Measurements from ENCODE around the gene UPB1.
"Not testable (repeated sequence)": the region's sequence is repeated elsewhere in the genome, so short reads cannot be mapped to it uniquely, and the experiment has no call there.

The UPB1 gene

DNA sequence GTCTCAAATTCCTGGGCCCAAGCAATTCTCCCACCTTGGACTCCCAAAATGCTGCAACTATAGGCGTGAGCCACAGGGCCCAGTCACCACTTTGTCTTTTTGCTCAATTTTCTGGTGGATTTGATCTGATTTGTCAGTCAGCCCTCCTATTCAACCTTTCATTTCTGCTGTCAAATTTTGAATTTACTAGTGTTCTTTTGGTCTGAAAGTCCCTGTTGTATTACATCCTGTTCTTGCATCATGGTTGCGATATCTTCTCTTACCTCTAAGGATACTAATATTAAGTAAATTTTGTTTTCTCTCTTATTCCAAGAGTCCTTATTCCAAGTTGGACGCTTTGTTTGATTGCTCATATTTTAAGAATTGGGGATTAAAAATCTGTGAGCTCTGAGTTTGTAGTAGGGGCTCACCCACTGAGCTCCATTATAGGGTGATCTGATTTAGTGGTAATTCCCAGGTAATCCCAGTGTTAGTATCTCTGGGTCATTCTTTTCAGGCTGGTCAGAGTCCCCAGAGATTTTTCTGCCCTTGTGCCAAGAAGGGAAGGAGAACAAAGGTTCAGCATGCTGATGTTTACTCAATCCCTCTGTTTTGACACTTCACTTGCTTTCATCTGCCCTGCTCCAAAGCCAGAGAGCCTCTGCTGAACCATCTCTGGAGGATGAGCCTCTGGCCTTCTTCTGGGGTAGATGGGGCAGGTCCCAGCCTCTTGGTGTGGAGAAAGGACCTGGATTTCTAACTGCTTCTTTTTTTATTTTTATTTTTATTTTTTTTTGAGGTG lies 10.0 kb downstream of the UPB1 start:
- DNase-seq = no peak

GRCh38 chr22:24506802-24507438 lies 11.8 kb downstream of the UPB1 start:
- DNase-seq = no peak

DNA sequence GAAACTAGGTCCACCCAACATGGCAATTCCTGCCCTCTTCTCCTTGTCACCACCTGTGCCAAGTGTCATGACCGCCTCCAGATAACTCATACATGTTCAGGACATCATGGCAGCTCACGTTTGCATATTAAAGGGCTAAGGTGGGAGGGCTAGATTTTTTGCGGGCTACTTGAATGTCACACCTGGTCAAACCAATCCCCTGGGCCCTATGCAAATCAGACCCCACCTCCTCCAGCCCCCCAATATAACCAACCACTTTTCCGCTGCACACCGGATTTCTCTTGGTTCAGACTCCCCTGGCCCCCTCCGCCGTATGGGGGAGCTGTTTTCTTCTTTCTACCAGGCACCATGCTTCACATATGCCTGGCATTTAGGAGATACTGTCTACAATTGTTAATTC lies 12.6 kb downstream of the UPB1 start:
- no peak for DNase-seq

- DNase-seq = no peak
These were observed 15.8 kb downstream of the UPB1 start for GRCh38 chr22:24510637-24511625.

- DNase-seq = no peak
These were observed 16.9 kb downstream of the UPB1 start for GRCh38 chr22:24512043-24512442.

GRCh38 chr22:24513378-24514240 lies 18.5 kb downstream of the UPB1 start:
- no peak for DNase-seq

DNA sequence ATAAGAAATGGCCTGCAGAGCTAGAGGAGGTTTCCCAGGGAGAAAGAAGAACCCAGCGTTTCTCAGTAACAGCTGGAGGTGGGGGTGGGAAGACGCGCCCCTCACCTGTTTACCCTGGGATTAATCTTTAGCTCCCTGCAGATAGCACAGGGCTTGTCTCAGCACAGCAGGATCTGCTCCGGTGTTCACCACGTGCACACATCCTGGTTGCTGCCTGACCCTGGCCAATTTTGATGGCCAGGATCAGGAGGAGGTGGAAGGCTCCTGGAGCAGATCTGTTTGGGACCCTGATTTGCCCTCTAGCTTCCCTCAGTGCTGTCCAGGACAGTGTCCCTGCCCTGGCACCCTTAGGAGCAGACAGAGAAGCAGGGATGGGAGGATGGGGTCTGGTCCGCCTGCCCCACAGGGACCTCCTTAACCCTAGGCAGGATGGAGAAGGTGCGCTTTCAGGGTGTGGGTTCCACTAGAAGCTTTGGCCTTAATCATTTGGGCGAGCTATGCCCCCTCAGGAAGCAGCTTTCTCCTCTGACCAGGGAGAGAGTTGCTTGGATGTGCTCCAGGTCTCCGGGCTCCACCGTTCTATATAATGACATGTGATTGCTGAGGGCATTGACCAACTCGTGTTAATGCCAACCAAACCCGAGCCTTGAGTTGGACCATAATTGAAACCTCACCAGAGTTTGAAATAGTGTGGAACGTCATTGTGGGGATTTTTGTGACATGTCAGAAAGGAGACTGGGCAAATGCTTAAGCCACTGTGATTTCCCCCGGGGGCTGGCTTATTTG lies 19.3 kb downstream of the UPB1 start:
- DNase-seq = no peak

- no peak for DNase-seq
These were observed 19.9 kb downstream of the UPB1 start for GRCh38 chr22:24515027-24515338.

DNA sequence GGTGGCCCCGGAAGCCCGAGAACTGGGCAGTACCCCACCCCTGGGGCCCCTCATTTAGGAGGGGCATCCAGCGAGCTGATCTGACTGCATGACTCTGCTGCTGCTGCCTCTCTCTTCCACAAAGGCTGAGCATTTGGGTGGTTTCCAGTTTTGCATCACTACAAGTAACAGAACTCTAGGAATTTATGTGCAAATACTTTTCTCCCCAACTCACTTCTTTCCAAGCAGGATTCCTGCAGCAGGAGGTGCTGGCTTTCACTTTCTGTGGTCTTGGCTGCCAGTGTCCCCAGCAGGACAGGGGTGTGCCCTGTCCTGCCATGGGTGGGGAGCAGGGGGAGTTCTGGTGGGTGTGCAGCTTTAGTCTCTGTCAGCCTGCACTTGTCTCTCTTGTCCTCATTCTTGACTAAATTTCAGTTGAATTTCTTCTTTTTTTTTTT lies 21.2 kb downstream of the UPB1 start:
- no peak for DNase-seq

DNA sequence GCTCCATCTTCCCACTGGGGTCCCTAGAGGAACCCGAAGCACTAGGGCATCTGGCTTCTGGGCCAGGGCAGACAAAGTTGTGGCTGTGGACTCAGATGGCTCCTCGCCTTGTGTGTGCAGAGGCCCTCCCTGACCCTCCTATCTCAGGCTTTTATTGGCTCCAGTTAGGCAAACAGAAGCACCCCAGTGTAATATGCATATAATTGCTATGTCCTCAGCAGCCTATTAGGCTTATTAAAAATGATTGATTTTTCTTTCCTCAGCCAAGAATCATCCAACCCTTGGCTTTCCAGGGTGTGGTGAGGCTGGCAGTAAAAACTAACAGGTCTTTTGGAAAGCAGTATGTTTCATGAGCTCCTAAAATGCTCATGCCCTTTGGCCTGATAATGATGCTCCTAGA lies 22.3 kb downstream of the UPB1 start:
- no peak for DNase-seq

DNA sequence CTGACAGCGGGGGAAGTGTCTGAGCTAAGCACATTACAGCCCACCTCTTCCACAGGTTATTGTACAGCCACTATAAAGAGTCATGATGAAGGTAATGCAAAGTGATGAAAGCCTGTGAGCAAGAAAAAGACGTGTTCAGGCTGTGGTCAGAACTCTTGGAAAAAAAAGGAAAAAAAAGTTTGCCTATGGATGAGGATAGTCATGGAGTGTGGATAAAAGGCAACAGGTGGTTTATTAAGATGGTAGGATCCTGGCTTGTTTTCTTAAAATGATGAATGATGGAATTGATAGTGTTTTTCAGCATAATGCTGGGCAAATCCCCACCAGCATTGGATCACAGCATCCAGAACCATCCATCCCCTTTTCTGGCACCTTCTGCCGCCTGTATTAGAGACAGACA lies 23.1 kb downstream of the UPB1 start:
- DNase-seq = no peak

DNA sequence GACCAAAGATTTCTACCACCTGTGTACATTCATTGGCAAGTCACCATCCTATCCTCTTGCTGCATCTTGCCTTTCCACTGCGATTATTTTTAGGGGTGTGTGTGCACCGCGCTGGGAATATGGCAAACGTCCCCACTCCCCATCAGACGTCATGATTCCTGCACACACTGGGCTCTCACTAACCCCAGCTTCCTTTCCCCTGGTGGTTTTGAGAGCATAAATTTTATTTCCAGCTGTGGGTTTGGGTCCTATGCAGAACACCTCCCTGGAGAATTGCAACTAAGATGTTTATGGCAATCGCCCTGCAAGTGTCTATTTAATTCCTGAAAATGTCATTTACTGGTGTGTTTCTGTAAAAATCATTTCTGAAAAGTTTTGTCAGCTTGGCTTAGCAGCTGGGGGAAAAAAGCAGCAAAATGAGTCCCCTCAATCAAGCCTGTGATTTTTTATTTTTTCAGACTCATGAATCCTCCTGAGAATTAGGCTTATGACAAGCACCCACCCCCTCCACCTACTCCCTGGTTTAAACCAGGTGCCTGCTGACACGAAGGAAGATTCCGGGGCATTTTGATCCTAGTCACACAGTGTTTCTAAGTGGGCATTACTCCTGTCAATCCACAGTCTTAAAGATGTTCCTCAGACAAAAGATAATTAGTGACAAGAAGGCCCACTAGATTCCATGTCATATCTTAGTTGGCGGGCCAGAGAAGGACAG lies 23.8 kb downstream of the UPB1 start:
- DNase-seq = no peak

- no peak for DNase-seq
These were observed 24.4 kb downstream of the UPB1 start for GRCh38 chr22:24519496-24519895.

- DNase-seq = no peak
These were observed 26.7 kb downstream of the UPB1 start for GRCh38 chr22:24521791-24522245.

DNA sequence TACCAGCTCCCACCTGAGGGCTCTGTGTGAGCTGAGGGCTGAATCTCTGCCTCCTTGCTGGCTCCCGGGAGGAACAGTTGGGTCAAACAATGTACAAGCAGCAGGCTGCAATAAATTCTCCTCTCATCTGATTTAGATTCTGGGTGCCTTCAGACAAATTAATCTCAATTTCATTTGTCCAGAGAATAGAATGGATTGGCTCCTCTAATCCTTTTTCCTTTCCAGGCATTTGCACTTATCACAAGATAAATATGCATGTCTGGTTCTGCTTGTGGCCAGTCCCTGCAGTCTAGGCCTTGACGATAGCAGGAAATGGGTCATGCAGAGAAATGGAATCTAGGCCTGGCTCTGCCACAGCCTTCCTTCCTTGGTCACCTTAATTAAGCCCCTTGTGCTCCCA lies 28.7 kb downstream of the UPB1 start:
- no peak for DNase-seq

DNA sequence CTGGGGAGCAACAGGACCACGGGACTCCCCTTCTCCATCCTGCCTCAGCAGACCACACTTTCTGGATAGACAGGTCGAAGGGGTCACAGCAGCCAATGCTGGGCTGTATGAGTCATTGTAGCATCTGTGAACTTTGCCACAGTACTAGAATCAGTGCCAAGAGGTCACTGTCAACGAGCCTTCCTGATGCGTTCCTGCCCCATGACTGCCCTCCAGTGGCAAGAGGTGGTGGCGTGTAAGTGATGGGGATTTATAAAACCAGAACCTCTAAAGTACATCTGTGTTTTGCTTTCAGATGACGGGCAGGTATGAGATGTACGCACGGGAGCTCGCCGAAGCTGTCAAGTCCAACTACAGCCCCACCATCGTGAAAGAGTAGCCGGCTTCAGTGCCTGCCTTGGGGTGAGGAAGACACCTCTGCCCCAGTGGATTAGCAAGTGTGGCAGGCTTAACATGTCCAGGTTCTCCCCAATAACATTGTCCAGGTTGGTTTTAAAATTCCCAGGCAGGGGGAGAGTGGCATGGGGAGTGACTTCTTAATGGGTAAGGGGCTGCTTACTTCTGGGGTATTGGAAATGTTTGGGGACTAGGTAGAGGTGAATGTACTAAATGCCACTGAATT lies 30.4 kb downstream of the UPB1 start:
- no peak for DNase-seq

DNA sequence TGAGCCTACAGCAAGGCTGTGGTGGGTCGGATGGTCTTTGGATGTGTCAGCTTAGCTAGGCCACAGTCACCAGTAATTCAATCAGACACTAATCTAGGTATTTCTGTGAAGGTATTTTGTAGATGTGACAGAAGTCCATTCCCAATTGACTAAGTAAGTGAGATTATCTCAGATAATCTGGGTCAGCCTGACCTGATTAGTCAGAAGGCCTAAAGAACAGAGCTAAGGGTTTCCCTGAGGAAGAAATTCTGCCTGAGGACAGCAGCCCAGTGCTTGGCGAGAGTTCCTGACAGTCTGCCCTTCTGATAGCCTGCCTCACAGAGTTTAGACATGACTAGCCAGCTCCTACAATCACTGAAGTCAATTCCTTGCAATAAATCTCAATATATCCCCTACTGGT lies 31.1 kb downstream of the UPB1 start:
- DNase-seq = no peak

DNA sequence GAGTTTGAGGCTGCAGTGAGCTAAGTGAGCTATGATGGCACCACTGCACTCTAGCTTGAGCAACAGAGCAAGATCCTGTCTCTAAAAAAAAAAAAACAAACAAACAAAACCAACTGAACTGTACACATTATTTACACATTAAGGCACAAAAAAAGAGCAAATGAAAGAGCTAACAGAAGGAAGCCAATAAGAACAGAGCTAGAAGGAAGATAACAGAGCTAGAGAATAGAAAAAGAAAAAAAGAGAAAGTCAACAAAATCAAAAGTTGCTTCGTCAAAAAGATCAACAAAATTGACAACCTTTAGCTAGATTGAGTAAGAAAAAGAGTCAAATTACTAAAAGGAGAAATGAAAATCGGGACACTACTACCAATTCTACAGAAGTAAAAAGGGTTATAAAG lies 34.8 kb downstream of the UPB1 start:
- no peak for DNase-seq

DNA sequence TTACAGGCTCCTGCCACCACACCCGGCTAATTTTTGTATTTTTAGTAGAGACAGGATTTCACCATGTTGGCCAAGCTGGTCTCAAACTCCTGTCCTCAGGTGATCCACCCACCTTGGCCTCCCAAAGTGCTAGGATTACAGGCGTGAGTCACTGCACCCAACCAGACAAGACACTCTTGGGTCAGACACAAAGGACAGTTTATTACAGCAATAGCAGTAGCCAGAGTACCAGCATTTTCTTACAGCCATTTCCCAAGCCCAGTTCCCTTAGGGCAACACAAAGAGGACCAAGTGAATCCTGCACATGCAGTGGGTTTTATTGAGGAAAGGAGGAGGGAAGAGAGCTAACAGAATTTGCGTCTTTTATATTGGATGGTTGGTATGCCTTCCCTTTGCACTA lies 35.8 kb downstream of the UPB1 start:
- DNase-seq = not testable (repeated sequence)

- DNase-seq = no peak
These were observed 36.9 kb downstream of the UPB1 start for GRCh38 chr22:24532075-24532474.

DNA sequence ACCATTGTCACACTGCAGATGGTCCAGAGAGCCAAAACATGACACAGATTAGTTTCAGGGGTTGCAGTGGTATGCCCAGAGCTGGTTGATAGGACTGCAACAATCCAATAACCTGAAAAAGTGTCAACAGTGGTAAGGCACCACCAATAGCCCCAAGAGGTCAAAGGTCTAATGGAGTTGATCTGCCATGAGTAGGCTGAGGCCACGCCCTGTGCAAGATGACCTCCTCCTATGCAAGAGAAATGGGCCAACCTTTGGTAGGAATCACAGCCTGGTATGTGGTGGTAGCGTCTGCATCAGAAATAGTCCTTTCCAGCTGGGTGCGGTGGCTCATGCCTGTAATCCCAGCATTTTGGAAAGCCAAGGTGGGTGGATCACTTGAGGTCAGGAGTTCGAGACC lies 40.2 kb downstream of the UPB1 start:
- no peak for DNase-seq

Measured in NCI-H2081 treated with DMSO at 0.1 percent for 48 hours (cell line).